Measurements from ENCODE around the gene GOLT1B. TPM values are rescaled to one million over a fixed set of nuclear protein-coding genes. Genes with fewer than 3 reads are reported as not detected.

The GOLT1B gene
- total RNA-seq, 1 donor from 2014 or later, result 42.2 TPM

- TF ChIP-seq CTCF (IDR thresholded peaks at IDR 0.05; ENCODE audit: partially characterized antibody, unreplicated experiment), result no peak
- Mint-ChIP-seq H3K4me3 (ENCODE audit: unreplicated experiment) (no peak overlapping the region), H3K27ac (ENCODE audit: unreplicated experiment) (no peak overlapping the region), H3K4me1 (ENCODE audit: low read depth, unreplicated experiment) (no peaks in the 10 kb centered on the region), H3K36me3 (ENCODE audit: unreplicated experiment) (no peaks in the 10 kb centered on the region), H3K27me3 (ENCODE audit: unreplicated experiment) (no peaks in the 10 kb centered on the region), H3K9me3 (ENCODE audit: unreplicated experiment) (no peaks in the 10 kb centered on the region)
- DNase-seq, result no peak
Measured at GRCh38 chr12:21559855-21560569, 58.4 kb downstream of the GOLT1B start.

DNA sequence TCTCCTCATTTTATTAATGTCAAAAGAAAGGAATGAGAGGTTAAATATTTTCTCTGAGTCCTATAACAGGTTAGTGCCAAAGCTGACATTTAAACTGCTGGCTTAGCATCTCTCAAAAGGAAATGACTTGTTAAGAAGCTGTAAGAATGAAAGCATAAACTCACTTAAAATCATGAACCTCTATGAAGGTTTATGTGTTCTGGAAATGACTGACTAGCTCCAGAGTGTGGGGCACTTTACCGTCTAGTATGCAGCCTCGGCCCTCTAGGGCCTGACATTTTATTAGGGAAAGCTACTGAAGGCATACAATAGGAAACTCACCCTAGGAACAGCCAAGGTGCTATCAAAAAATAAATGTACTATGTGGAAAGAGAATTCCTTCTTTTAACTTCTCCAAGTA is 59.6 kb downstream of the GOLT1B start:
- Mint-ChIP-seq H3K4me3 (ENCODE audit: unreplicated experiment) (no peak overlapping the region), H3K9me3 (ENCODE audit: unreplicated experiment) (no peaks in the 10 kb centered on the region), H3K27me3 (ENCODE audit: unreplicated experiment) (no peaks in the 10 kb centered on the region), H3K36me3 (ENCODE audit: unreplicated experiment) (no peaks in the 10 kb centered on the region), H3K4me1 (ENCODE audit: low read depth, unreplicated experiment) (no peaks in the 10 kb centered on the region), H3K27ac (ENCODE audit: unreplicated experiment) (no peak overlapping the region)
- TF ChIP-seq CTCF (IDR thresholded peaks at IDR 0.05; ENCODE audit: partially characterized antibody, unreplicated experiment), result no peak
- DNase-seq, result no peak

DNA sequence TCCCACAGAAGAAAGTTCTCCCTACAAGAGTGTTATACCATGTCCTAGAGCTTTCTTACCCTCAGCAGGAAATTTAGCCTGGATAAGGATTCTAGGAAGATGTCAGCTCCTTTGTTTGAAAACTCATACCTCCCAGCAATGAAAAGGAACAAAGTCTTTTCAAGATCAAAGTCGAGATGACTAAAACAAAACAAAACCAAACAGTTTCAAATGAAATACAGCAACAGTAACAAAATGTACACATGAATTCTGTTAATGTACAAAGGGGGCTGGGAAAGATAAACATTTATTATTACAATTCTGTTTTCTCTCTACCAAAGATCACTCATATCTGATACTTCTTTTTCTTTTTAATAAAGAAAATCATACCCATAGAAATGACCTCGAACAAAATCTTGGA is 61.3 kb downstream of the GOLT1B start:
- no peaks in the 10 kb centered on the region for H3K36me3 Mint-ChIP-seq (ENCODE audit: unreplicated experiment)
- no peak for DNase-seq
- no peak for TF ChIP-seq CTCF (IDR thresholded peaks at IDR 0.05; ENCODE audit: partially characterized antibody, unreplicated experiment)
- no peaks in the 10 kb centered on the region for H3K27me3 Mint-ChIP-seq (ENCODE audit: unreplicated experiment)
- no peak overlapping the region for H3K4me3 Mint-ChIP-seq (ENCODE audit: unreplicated experiment)
- no peaks in the 10 kb centered on the region for H3K9me3 Mint-ChIP-seq (ENCODE audit: unreplicated experiment)
- H3K4me1 Mint-ChIP-seq (ENCODE audit: low read depth, unreplicated experiment), result no peaks in the 10 kb centered on the region
- H3K27ac Mint-ChIP-seq (ENCODE audit: unreplicated experiment), result no peak overlapping the region

DNA sequence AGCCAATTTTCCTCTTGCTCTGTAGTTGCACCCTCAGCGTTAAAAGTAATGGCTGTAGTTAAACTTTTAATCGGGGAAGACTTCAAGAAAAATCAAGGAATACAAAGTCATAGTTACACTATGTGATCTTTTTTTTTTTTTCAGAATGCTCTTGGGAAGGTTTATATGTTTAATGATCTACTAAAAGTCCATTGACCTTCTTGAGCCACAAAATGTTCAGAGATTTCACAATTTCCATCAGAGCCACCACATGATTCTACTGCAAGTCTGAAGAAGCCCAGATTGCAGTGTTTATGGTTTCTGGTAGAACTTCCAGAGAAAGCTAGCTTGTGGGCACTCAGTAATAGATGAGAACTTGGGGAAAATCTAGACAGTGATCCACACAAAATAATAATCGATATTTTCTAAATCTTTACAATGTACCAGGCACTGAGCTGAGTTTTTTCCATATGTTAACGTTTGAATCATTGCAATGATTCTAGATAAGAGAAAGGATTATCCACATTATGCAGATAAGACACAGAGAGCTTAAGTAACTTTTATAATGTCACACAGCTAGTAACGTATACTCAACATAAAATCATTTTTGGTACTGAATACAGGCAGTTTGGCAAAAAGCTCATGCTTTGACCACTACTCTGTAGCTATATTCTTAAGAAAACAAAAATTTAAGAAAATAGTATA is 64.8 kb downstream of the GOLT1B start:
- DNase-seq, result no peak
- H3K4me1 Mint-ChIP-seq (ENCODE audit: low read depth, unreplicated experiment), result peaks cover 2% of the 10 kb centered on the region
- H3K4me3 Mint-ChIP-seq (ENCODE audit: unreplicated experiment), result no peak overlapping the region
- no peak overlapping the region for H3K27ac Mint-ChIP-seq (ENCODE audit: unreplicated experiment)
- no peaks in the 10 kb centered on the region for H3K36me3 Mint-ChIP-seq (ENCODE audit: unreplicated experiment)
- no peak for TF ChIP-seq CTCF (IDR thresholded peaks at IDR 0.05; ENCODE audit: partially characterized antibody, unreplicated experiment)
- H3K27me3 Mint-ChIP-seq (ENCODE audit: unreplicated experiment), result no peaks in the 10 kb centered on the region
- H3K9me3 Mint-ChIP-seq (ENCODE audit: unreplicated experiment), result no peaks in the 10 kb centered on the region

GRCh38 chr12:21566907-21567394 is 65.4 kb downstream of the GOLT1B start:
- DNase-seq, result no peak
- Mint-ChIP-seq H3K9me3 (ENCODE audit: unreplicated experiment) (no peaks in the 10 kb centered on the region), H3K27me3 (ENCODE audit: unreplicated experiment) (no peaks in the 10 kb centered on the region), H3K4me3 (ENCODE audit: unreplicated experiment) (no peak overlapping the region), H3K36me3 (ENCODE audit: unreplicated experiment) (no peaks in the 10 kb centered on the region), H3K27ac (ENCODE audit: unreplicated experiment) (no peak overlapping the region), H3K4me1 (ENCODE audit: low read depth, unreplicated experiment) (peaks cover 2% of the 10 kb centered on the region)
- TF ChIP-seq CTCF (IDR thresholded peaks at IDR 0.05; ENCODE audit: partially characterized antibody, unreplicated experiment), result no peak

All from glutamatergic neuron (in vitro differentiated cells).